HL-60 (cell line): ENCODE results near the gene FOXP1.

Experiments used
- DNase-seq, 2 experiments: peaks; one replicate each; pipeline ENCODE4 v3.0.0-alpha.2; 2010 to 2020; ENCODE audit warnings: low read depth in 1 of 2, low spot score in 1 of 2
- H3K27ac ChIP-seq: fragments of 250-450 bp; sonication (Bioruptor Pico); replicated peaks from 2 replicates; pipeline ENCODE4 v1.5.1; 2020; ENCODE audit warnings: mild to moderate bottlenecking, moderate library complexity
- H3K27me3 ChIP-seq: fragments of 250-450 bp; sonication (Bioruptor Pico); 2 replicates; pipeline ENCODE4 v1.5.1; 2021; ENCODE audit warnings: mild to moderate bottlenecking, moderate library complexity; ENCODE audit not compliant: insufficient read depth, poor library complexity, severe bottlenecking
- H3K4me3 ChIP-seq: replicated peaks from 2 replicates; pipeline ENCODE4 v1.5.1; 2011; ENCODE audit warnings: mild to moderate bottlenecking, control low read depth, low read length; ENCODE audit not compliant: insufficient read depth
- CTCF ChIP-seq: IDR thresholded peaks from one replicate; pipeline ENCODE4 v1.5.1; 2011; ENCODE audit warnings: low read length, control low read depth, inconsistent platforms; ENCODE audit not compliant: insufficient read depth
- GABPA ChIP-seq: IDR thresholded peaks from 2 replicates; pipeline ENCODE4 v1.6.1; 2012; ENCODE audit warnings: low read depth
- POLR2AphosphoS5 ChIP-seq: IDR thresholded peaks from 2 replicates; pipeline ENCODE4 v1.6.1; 2012; ENCODE audit warnings: low read depth
- REST ChIP-seq: IDR thresholded peaks from 2 replicates; pipeline ENCODE4 v1.6.1; 2012; ENCODE audit warnings: low read depth; ENCODE audit not compliant: insufficient replicate concordance
- SPI1 ChIP-seq: IDR thresholded peaks from 2 replicates; pipeline ENCODE4 v1.6.1; 2012; ENCODE audit warnings: low read depth, mild to moderate bottlenecking, borderline replicate concordance

FOXP1 gene

GRCh38 chr3:71413572-71413971, 170.0 kb downstream of the FOXP1 start:
- no peak for TF ChIP-seq CTCF
- TF ChIP-seq POLR2AphosphoS5: no peak
- Histone ChIP-seq H3K27me3 (no peaks in the 10 kb centered on the region), H3K4me3 (no peak overlapping the region), H3K27ac (no peak overlapping the region)
- no peak for DNase-seq

GRCh38 chr3:71409352-71409751, 174.2 kb downstream of the FOXP1 start:
- TF ChIP-seq SPI1 (no peak), POLR2AphosphoS5 (no peak), CTCF (no peak), REST (no peak), GABPA (no peak)
- DNase-seq: no peak
- Histone ChIP-seq H3K27me3 (no peaks in the 10 kb centered on the region), H3K4me3 (no peak overlapping the region), H3K27ac (no peak overlapping the region)

GRCh38 chr3:71408903-71409302, 174.6 kb downstream of the FOXP1 start:
- no peak for DNase-seq
- H3K4me3 ChIP-seq: no peak overlapping the region
- no peak for TF ChIP-seq CTCF
- no peak for TF ChIP-seq REST
- TF ChIP-seq GABPA: no peak
- no peak for TF ChIP-seq SPI1
- H3K27me3 ChIP-seq: no peaks in the 10 kb centered on the region
- H3K27ac ChIP-seq: no peak overlapping the region

GRCh38 chr3:71407823-71408222, 175.7 kb downstream of the FOXP1 start:
- H3K4me3 ChIP-seq: no peak overlapping the region

More at GRCh38 chr3:71407823-71408222, 175.7 kb downstream of the FOXP1 start:
- H3K27ac ChIP-seq: no peak overlapping the region
- TF ChIP-seq SPI1 (no peak), CTCF (no peak), GABPA (no peak), POLR2AphosphoS5 (no peak), REST (no peak)
- H3K27me3 ChIP-seq: no peaks in the 10 kb centered on the region
- DNase-seq: no peak
